HG02759 (cell line): ENCODE measurements around the gene RB1.
"Not testable (repeated sequence)": the region's sequence is repeated elsewhere in the genome, so short reads cannot be mapped to it uniquely, and the experiment has no call there.

ENCODE experiments used
- ATAC-seq: cut with Tn5 transposase; IDR thresholded peaks from one replicate; pipeline ENCODE4 v1.9.1; 2021; ENCODE audit warnings: mild to moderate bottlenecking, moderate library complexity; ENCODE audit not compliant: unreplicated experiment

RB1 gene

DNA sequence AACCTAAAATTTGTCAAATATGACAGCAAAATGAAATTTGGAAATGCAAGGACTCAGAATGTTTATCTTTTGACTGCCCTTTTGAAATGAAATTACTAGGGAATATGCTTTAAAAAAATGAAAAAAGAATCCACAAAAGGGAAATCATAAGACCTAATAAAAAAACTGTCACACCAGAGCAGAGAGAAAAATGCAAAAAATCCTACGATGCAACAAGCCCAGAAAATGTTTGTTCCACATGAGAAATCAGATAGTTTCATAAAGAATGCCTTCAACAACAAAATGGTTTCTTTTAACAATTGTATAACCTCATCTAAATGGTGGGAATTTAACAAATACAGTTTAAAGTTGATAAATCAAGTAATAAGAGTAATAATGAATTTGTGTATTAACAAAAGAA is 101.4 kb downstream of the RB1 start:
- no peak for ATAC-seq

DNA sequence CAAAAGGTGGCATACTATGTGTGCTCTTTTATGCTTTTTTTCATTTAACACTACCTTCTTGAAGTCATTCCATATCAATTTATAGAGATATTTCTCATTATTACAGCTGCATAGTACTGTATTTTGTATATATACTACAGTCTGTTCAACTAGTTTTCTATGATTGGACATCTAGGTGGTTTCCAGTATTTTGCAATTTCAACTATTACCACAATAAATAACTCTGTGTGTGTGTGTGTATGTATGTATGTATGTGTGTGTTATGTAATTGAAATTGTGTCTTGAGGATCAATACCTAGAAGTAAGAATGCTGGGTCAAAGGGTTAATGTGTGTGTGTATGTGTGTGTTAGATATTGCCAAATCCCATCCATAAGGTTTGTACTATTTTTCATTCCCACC is 102.3 kb downstream of the RB1 start:
- ATAC-seq = no peak

DNA sequence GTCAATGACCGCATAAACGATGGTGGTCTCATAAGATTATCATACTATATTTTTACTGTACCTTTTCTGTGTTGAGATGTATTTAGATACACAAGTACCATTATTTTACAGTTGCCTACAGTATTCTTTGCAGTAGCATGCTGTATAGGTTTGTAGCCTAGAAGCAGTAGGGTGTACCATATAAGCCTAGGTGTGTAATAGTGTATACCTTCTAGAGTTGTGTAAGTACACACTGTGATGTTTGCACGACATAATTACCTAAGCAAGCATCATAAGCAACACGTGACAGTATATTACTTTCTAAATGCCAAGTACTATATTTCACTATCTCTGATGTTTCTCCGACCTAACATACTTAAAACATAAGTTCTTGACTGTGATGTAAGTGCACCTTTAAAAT is 106.6 kb downstream of the RB1 start:
- no peak for ATAC-seq

DNA sequence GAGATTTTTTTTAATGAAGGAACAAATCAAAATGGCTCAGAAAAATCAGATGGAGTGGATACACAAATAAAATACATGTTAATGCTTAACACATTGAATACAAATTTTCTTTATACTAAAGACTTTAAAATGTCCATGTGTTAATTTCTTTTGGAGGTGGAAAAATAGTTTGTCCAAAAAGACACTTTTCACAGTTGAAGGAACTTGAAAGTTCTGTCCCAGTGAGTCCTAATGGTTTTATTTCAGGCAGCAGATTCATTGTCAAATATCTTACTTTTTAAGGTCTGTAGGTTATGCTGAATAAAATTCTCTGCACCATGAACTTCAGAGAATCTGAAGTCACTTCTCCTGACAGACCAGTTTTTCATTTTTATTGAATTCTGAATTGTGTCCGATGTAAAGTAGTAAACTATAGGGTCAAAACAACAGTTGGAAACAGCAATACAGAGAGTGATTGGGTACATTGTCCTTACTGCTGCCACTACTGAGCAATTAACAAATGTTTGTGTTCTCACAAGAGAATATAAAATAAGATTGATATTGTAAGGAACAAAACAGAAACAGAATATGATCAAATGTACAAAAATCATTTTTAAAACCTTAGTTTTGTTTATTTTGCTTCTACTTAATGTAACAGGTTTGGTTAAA is 107.7 kb downstream of the RB1 start:
- no peak for ATAC-seq

DNA sequence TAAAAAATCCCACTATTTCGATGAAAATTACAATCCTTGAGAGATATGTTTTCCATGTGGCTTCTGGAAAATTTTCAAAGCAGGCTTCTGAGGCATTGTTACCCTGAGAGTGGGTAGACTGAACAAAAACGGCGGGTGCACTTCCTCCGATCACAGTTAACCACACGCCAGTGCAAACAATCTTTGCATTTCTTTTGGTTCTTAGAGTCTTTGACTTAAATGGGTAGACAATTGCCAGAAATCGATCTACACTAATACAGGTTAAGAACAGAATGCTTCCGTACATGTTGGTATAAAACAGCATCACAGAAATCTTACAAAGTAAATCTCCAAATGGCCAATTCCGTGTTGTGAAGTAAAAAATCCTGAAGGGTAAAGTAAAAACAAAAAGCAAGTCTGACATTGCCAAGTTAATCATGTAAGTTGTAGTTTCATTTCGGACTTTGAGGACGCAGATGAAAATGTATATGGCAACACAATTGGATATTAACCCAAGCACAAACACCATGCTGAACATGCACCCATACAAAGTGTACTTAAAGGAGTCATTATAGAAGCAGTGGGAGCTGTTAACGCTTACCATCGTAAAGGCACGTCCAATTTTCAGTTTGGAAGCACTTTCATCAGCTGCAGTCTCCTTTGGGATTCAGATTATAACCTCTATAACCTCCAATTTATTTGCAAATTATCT is 108.4 kb downstream of the RB1 start:
- ATAC-seq = no peak

DNA sequence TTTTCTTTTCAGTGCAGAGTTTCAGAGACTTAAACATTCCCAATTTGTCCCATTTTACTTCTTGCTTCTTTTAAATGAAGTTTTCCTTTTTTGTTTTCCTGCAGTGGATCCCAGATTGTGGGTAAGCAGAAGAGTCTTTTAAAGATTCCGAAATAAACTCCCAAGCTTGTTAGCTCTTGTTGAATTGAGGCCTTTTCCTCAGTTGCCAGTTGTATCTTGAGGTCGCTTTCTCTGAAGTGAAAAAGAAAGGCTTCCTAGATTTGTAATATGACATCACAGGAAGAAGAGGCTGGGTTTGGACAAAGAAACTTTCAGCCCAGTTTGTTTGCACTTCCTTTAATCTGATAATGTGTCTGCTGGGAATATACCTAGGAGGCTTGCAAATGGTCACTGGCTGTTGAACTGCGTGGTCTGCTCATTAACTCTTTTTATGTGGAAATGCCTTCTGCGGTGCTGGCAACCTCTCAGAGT is 109.4 kb downstream of the RB1 start, which contains the start of gene LPAR6:
TSS of gene LPAR6 (minus strand) at position 233 of the 471 bp plus-strand sequence. CDS start 690 bp downstream, outside the sequence.
- no peak for ATAC-seq

DNA sequence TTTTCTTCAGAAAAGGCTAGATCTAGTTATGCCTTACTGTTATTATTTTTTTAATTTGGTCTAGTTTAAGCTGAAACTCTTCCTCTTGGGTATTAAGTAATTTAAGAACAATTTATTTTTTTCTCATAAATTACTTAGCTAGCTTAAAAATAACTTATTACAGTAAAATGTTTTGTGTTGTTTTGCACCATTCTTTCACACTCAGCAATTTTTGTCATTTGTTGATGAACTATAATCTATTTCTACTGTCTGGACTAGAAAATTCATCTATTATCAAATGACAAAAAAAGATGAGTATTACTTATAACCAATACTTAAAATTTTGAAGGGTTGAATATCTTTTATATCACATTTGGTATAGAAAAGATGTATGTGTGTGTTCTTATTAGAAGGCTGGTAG is 111.0 kb downstream of the RB1 start:
- no peak for ATAC-seq

DNA sequence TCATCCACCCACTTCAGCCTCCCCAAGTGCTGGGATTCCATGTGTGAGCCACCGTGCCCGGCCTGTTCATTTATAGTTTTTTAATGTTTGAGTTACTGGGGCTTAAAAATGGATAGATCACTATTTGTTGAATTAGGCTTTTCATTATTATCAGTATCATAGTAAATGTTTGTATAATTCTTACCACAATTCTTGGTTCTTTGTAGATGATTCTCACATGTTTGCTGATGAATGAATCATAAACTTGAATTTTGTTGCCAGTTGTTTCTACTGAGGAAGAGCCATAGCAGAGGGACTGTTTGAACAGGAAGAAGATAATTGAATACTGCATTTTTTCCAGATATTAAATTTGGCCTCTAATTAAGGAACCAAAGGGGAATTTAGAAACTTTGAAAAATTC is 112.0 kb downstream of the RB1 start:
- ATAC-seq = no peak

DNA sequence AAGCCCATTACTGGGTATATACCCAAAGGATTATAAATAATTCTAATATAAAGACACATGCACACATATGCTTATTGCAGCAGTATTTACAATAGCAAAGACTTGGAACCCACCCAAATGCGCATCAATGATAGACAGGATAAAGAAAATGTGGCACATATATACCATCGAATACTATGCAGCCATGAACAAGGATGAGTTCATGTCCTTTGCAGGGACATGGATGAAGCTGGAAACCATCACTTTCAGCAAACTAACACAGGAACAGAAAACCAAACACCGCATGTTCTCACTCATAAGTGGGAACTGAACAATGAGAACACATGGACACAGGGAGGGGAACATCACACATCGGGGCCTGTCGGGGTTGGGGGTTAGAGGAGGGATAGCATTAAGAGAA is 118.5 kb downstream of the RB1 start:
- ATAC-seq = not testable (repeated sequence)

DNA sequence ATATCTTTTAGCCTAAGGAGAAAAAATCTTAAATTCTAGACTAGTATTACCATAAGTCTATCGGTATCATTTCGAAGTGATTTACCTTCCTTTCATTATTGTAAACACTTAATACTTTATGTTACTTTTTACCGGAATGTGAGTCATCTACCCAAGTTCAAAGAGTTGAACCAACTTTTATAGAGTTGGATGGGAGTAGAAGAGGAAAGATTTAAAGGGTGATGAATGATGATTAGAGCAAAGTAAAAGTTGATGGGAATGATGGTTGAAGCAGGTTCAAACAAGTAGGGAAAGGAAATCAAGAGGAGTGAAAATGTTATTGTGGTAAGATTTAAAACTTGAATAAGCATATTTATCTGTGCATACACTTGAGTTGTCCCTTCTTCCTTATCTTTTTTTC is 120.7 kb downstream of the RB1 start:
- no peak for ATAC-seq

DNA sequence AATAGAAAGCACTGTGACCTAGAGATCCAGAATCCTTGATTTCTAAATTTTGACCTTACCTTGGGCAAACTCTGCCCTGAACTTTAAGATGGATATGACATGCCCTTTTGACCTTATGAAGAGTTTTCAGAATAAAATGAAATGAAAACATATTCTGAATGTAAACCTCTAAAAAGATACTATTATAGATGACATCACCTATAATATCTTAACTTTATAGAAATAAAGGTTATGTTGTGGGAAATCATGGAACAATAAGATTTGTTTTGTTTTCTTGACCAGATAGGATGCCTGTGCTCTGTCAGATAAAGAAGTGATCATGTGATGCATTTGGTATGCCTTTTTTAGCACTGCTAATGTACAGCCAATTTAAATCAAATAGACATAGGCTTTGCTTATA is 122.5 kb downstream of the RB1 start:
- no peak for ATAC-seq

DNA sequence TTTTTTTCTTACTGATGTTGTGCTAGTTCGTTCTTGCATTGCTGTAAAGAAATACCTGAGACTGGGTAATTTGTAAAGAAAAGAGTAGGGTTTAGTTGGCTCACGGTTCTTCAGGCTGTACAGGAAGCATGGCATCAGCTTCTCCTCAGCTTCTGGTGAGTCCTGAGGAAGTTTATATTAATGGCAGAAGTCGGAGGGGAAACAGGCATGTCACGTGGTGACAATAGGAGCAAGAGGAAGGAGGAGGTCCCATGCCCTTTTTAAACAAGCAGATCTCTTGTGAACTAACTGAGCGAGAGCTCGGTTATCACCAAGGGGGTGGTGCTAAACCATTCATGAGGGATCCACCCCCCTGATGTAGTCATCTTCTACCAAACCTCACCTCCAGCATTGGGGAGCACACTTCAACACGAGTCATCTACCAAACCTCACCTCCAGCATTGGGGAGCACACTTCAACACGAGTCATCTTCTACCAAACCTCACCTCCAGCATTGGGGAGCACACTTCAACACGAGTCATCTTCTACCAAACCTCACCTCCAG is 123.3 kb downstream of the RB1 start:
- not testable (repeated sequence) for ATAC-seq

DNA sequence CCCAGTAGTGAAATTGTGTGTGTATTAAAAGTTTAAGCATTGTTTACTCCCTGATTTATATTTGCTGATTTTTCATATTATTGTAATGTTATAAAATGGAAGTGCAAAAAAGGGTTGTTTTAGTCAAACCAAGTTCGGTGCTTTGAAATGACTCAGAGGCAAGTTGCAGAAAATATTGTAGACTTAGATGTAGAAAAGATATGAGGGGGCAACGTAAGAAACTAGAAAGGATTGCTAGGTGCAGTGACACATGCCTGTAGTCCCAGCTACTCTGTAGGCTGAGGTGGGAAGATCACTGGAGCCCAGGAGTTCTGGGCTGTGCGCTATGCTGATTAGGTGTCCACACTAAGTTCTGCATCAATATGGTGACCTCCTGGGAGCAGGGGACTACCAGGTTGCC is 125.5 kb downstream of the RB1 start:
- ATAC-seq = no peak

DNA sequence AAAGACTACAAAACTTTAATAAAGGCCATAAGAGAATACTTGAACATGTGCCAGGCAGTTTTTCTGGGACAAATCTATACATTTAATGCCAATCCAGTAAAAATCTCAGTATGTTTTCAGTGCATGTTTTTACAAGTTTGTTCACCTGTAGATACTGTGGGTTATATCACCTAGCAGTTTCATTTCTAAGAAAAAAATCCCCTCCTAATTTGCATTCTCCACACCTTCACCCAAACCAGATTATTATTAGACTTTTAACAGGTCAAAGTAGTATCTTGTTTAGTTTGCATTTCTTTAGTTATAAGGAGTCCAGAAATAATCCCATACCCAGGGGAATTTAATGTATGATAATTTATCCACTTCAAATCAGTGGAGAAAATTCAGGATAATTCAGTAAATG is 126.3 kb downstream of the RB1 start:
- no peak for ATAC-seq

DNA sequence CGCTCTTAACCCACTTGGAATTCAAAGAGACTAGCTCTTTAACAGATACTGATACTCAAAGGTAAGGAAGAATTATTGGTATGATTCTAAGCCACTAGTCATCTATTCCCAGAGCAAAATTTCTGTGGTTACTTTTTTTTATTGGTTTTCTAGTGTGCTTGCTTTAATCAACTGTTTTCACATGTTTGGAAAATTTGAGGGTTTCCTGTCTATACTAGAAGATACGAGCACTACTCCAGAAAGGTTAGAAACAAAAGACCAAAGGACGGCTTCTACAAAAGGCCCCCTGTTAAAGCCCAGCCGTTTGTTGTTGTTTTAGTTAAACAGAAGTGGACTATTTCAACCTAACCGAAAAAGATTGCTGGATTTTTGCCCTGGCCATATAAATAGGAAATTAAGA is 127.9 kb downstream of the RB1 start:
- ATAC-seq = no peak

DNA sequence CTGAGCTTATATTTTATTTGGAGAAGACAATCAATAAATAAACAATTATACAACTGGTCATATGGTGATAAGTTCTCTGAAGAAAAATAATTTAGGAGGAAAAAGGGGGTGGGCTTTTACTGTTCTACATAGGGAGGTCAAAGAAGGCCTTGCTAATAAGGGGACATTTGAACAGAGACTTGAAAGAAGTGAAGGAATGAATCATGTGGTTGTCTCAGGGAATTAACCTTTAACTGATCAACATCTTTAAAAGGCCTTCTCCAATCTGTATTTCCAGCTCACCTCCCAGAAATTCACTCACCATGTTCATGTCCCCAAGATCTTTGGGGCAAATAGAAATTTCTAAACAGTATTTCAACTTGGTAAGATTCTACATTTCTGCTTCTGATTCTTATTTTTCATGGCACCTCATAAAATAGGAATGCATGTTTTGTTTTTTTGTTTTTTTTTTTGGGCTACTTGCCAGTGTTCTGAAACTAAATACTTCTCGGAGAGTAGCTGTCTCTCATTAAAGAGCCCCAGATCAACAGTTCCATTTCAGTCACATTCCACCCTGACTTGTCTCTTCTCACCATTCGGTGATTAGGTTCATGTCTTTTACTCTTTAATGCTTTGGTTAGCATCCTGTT is 128.6 kb downstream of the RB1 start:
- ATAC-seq = no peak

DNA sequence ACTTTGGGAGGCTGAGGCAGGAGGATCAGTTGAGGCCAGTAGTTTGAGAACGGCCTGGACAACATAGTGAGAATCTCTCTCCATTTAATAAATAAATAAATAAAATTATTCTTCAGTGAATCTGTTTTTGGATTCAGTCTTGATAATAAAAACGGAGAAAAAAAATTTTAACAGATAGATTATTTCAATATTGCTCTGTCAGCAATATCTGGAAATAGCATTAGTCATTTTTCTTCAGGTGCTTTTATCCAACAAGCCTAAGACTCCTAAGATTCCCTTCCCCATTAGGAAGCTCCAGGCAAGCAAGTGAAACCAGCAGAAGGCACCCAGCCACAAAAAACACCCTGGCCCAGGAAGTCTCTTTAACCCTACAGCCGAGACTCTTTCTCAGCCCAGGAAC is 130.6 kb downstream of the RB1 start:
- ATAC-seq = no peak

DNA sequence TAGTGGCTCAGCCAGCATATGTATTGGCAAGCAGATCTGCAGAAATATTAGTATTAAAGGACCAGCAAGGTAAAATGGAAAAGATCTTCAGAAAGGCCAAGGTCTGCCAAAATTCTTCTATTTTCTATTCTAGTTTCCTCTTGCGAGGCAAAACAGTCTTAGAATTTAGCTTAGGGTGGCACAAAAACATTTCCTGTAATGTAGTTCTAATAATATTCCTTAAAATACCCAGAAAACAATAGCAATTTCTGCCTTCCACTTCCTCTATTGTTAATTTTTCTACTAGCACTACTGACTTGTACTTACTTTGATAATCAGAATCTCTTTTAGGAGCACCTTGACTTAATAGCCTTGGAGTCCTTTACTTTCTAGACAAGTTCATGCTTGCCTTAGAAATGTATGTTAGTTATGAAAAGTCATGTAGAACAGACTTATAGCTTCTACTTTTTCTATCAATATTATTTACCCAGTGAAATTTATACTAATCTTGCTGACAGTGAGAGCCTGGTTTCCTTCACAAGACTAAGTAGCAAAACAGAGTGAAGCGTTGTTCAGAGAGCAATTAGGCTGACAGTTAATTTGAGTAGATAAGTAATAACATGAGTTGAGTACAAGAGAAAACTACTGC is 133.2 kb downstream of the RB1 start:
- ATAC-seq = no peak

DNA sequence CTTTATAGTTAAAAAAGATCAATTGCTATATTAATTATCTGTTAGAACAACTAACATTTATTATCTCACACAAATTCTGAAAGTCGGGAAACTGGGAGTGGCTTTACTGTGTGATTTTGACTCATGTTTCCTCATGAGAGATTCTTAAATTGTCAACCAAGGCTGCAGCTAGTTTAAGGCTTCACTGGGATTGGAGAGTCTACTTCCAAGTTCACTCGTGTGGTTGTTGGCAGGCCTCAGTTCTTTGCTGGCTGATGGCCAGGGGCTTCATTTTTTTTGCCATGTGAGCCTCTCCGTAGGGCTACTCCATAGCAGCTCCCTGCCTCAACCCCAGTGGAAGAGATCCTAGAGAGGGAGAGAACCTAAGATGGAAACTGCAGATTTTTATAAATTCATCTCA is 133.8 kb downstream of the RB1 start:
- ATAC-seq = no peak

DNA sequence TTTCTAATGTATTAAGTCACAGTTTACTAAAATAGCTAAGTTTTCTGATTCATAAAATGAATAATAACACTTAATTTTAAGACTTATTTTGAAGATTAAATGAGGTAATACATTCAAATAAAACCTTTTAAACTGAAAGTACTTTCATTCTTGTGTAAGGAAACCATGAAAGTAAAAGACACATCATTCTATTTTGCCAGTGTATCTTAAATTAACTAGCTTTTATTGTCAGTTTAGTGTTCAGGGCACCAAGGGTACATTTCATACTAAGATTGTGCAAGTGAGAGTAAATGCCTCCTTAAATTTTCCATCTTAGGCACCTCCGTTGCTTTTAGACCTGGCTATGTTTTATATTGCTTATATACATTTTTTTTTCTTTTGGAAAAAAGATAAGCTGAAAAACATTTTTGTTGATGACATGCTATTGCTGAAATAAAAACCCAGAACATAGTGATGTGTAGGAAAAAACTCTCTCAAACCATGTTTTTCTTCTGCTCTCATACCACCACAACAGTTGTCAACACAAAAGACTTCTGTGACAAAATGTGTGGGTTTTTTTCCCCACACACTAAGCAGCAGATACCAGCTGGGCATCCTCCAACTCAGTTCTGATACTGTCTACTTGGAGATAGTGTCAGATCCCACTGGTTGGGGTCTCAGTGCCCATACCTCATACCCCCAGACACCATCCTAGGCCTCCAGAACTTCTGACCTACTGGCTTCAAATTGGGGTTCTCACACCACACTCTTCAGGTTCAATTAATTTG is 140.1 kb downstream of the RB1 start:
- no peak for ATAC-seq

DNA sequence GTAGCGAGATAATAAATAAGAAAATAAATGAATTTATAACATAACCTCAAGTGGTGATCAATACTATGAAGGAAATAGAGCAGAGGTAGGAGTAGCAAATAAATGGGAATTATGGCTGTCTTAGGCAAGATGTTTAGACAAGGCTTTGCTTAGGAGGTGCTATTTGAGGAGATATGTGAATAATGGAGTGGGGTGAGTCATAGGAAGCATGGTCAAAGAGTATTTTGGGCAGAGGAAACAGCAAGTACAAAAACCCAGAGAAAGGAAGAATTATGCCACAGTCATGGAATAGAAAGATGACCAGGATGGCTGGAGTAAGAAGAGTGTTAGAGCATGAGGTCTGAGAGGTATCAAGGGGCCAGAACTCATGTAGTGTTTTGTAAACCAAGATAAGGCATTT is 142.9 kb downstream of the RB1 start:
- no peak for ATAC-seq
